Neural progenitor cell (in vitro differentiated cells): ENCODE results near the gene CAPN15. TPM values are rescaled to one million over a fixed set of nuclear protein-coding genes. Genes with fewer than 3 reads are reported as not detected.

Experiments
- DNase-seq: peaks from one replicate; pipeline ENCODE4 v3.0.0-alpha.2; 2016; ENCODE audit warnings: low spot score
- H2AFZ ChIP-seq: fragments of 200-600 bp; sonication (generic); replicated peaks from 2 replicates; pipeline ENCODE4 v1.6.1; 2016; ENCODE audit warnings: antibody characterized with exemption
- H3F3A ChIP-seq: fragments of 200-600 bp; sonication (generic); 2 replicates; pipeline ENCODE4 v1.6.1; 2016; ENCODE audit warnings: antibody characterized with exemption, low read depth
- H3K27ac ChIP-seq: fragments of 200-600 bp; sonication (generic); 2 replicates; pipeline ENCODE4 v1.5.1; 2016; ENCODE audit warnings: mild to moderate bottlenecking
- H3K27me3 ChIP-seq: fragments of 200-600 bp; sonication (generic); 2 replicates; pipeline ENCODE4 v1.6.1; 2016; ENCODE audit warnings: mild to moderate bottlenecking, moderate library complexity
- H3K36me3 ChIP-seq: fragments of 200-600 bp; sonication (generic); 2 replicates; pipeline ENCODE4 v1.5.1; 2016
- H3K4me1 ChIP-seq: fragments of 200-600 bp; sonication (generic); 2 replicates; pipeline ENCODE4 v1.6.1; 2016; ENCODE audit warnings: mixed run types
- H3K4me2 ChIP-seq: fragments of 200-600 bp; sonication (generic); 2 replicates; pipeline ENCODE4 v1.6.1; 2016
- H3K4me3 ChIP-seq: fragments of 200-600 bp; sonication (generic); 2 replicates; pipeline ENCODE4 v1.5.1; 2016
- H3K79me2 ChIP-seq: fragments of 200-600 bp; sonication (generic); 2 replicates; pipeline ENCODE4 v1.6.1; 2016; ENCODE audit warnings: low read depth
- H3K9ac ChIP-seq: fragments of 200-600 bp; sonication (generic); 2 replicates; pipeline ENCODE4 v1.6.1; 2016
- H3K9me3 ChIP-seq: fragments of 200-600 bp; sonication (generic); 2 replicates; pipeline ENCODE4 v1.5.1; 2016; ENCODE audit warnings: low read depth
- H4K20me1 ChIP-seq: fragments of 200-600 bp; sonication (generic); 2 replicates; pipeline ENCODE4 v1.6.1; 2016; ENCODE audit warnings: low read depth
- H3K27ac Mint-ChIP-seq: 3 replicates; pipeline ENCODE4 v1.8.0; 2021; ENCODE audit warnings: mixed read lengths
- H3K27me3 Mint-ChIP-seq: 2 replicates; pipeline ENCODE4 v1.8.0; 2022; ENCODE audit warnings: low read depth, mild to moderate bottlenecking, inconsistent platforms, moderate library complexity, mixed read lengths; ENCODE audit not compliant: insufficient read depth
- H3K36me3 Mint-ChIP-seq: 3 replicates; pipeline ENCODE4 v1.8.0; 2021; ENCODE audit warnings: mixed read lengths
- H3K4me1 Mint-ChIP-seq: 3 replicates; pipeline ENCODE4 v1.8.0; 2021; ENCODE audit warnings: mixed read lengths
- H3K4me3 Mint-ChIP-seq: 3 replicates; pipeline ENCODE4 v1.8.0; 2021; ENCODE audit warnings: mild to moderate bottlenecking, moderate library complexity, mixed read lengths
- H3K9me3 Mint-ChIP-seq: 3 replicates; pipeline ENCODE4 v1.8.0; 2020; ENCODE audit warnings: mixed read lengths
- EZH2 ChIP-seq: fragments of 200-600 bp; sonication (generic); IDR thresholded peaks from 2 replicates; pipeline ENCODE4 v1.6.1; 2017; ENCODE audit warnings: antibody characterized with exemption, mild to moderate bottlenecking, moderate library complexity
- EZH2phosphoT487 ChIP-seq: fragments of 200-600 bp; sonication (generic); IDR thresholded peaks from 2 replicates; pipeline ENCODE4 v1.6.1; 2017; ENCODE audit warnings: antibody characterized with exemption
- total RNA-seq: library from RNA; depleted of rRNA; stranded (reverse); fragments of >200 nt; gene quantifications from 2 replicates; pipeline ENCODE4 v1.2.3, GENCODE V29; 2015; ENCODE audit warnings: low replicate concordance
- TF ChIP-seq, protein P1 (sequence below): fragments of 200-600 bp; sonication (generic); IDR thresholded peaks from 2 replicates; pipeline ENCODE4 v1.5.1; 2017; ENCODE audit warnings: antibody characterized with exemption, mild to moderate bottlenecking

The CAPN15 gene
- total RNA-seq, 1 donor from 2014 or later = 6.8 TPM

DNA sequence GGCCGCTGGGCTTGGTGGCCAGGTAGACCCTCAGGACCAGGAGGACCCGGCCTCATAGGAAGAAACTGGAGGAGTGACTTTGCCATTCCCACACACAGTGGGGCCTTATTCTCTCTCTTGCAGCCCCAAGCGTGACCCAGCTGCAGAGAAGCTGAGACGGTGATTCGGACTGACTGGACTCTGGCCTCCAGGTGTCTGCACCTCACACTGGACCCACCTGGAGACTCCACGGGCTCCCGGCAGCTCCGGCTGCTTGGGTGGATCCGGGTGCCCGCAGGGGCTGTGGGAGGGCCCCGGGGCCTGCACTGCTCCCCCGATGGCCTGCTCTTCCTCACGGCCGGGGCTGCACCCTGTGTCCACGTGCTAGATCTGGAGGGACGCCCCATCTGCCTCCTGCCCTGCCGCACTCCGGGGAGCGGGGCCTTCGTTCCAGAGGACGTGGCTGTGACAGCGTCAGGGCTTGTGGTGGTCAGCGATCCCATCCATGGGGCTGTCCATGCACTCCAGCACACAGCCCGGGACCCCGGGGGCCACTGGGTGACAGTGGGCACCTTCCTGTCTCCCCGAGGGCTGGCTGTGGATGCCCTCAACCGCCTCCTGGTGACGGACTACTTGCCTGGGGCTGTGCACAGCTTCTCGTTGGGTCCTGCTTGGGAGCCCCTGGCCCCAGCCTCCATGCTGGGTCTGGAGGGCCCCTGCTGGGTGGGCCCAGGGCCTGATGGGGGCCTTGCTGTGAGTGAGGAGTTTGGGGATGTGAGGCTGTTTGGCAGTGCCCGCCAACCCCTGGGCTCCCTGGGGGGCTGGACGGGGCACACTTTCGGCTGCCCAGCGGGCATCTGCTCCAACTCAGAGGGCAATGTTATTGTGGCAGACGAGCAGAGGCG, 40.1 kb downstream of the CAPN15 start:
- Mint-ChIP-seq H3K4me3 (peak overlapping the region; percentile 55), H3K27me3 (peaks cover 9% of the 10 kb centered on the region), H3K36me3 (no peaks in the 10 kb centered on the region), H3K9me3 (no peaks in the 10 kb centered on the region), H3K27ac (no peak overlapping the region), H3K4me1 (peaks cover 36% of the 10 kb centered on the region)
- TF ChIP-seq EZH2phosphoT487 = no peak
- no peak for TF ChIP-seq EZH2
- TF ChIP-seq, protein P1, sequence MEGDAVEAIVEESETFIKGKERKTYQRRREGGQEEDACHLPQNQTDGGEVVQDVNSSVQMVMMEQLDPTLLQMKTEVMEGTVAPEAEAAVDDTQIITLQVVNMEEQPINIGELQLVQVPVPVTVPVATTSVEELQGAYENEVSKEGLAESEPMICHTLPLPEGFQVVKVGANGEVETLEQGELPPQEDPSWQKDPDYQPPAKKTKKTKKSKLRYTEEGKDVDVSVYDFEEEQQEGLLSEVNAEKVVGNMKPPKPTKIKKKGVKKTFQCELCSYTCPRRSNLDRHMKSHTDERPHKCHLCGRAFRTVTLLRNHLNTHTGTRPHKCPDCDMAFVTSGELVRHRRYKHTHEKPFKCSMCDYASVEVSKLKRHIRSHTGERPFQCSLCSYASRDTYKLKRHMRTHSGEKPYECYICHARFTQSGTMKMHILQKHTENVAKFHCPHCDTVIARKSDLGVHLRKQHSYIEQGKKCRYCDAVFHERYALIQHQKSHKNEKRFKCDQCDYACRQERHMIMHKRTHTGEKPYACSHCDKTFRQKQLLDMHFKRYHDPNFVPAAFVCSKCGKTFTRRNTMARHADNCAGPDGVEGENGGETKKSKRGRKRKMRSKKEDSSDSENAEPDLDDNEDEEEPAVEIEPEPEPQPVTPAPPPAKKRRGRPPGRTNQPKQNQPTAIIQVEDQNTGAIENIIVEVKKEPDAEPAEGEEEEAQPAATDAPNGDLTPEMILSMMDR = no peak
- H3K4me3 ChIP-seq = no peak overlapping the region
- peaks cover 9% of the 10 kb centered on the region for H3K79me2 ChIP-seq
- peaks cover 13% of the 10 kb centered on the region for H3K4me1 ChIP-seq
- H3K4me2 ChIP-seq = no peak overlapping the region
- no peak overlapping the region for H2AFZ ChIP-seq
- no peak overlapping the region for H3K9ac ChIP-seq
- no peak overlapping the region for H3K27ac ChIP-seq
- H3K9me3 ChIP-seq = no peaks in the 10 kb centered on the region
- H3K27me3 ChIP-seq = peaks cover 15% of the 10 kb centered on the region
- peaks cover 8% of the 10 kb centered on the region for H3F3A ChIP-seq
- no peak for DNase-seq
- H3K36me3 ChIP-seq = no peaks in the 10 kb centered on the region
- H4K20me1 ChIP-seq = peaks cover 14% of the 10 kb centered on the region

DNA sequence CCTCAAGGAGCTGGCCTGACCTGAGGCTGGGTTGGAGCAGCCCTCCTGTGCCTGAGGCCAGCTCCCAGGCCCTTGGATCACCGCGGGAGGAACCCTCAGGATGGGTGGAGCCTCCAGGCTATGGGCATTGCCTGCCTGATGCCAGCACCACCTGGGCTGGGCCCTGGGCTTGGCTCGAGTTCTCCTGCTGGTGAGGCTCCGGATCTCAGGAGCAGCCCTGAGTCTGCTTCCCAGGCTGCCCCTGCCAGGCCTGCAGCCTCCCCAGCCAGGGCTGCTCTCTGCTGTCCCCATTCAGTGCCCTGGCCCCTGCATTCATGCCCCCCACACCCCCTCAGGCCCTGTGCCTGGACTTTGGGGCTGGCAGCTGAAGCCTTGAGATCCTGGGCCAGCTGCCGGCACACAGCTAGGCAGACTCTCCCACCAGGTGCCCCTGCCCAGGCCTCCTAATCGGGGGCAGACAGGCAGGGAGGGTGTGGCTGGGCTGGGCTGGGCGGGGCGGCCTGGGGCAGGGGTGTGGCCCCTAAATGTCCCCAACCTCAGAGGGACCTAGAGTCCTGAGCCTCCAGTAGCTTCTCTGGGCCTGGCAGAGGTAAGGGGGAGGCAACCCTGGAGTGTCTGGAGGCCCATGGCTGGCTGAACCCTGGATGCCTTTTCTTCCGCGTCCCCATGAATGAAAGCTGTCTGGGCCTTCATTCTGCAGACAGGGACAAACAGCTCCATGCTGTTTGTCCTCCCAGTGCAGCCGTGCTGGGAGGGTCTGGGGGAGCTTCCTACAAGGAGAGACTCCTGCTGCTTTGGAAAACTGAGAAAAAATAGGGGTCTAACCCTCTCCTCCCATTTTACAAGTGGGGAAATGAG, 41.1 kb downstream of the CAPN15 start:
- peaks cover 9% of the 10 kb centered on the region for H3K79me2 ChIP-seq
- no peaks in the 10 kb centered on the region for H3K36me3 Mint-ChIP-seq
- peak overlapping the region; percentile 99 for H3K4me3 ChIP-seq
- peaks cover 8% of the 10 kb centered on the region for H3F3A ChIP-seq
- peak overlapping the region; percentile 96 for H3K27ac Mint-ChIP-seq
- H3K9ac ChIP-seq = peak overlapping the region; percentile 66
- H3K27me3 ChIP-seq = peaks cover 5% of the 10 kb centered on the region
- peaks cover 13% of the 10 kb centered on the region for H3K4me1 ChIP-seq
- no peaks in the 10 kb centered on the region for H3K36me3 ChIP-seq
- no peaks in the 10 kb centered on the region for H3K9me3 Mint-ChIP-seq
- DNase-seq = no peak
- H4K20me1 ChIP-seq = peaks cover 14% of the 10 kb centered on the region
- H3K9me3 ChIP-seq = no peaks in the 10 kb centered on the region
- H3K4me1 Mint-ChIP-seq = peaks cover 34% of the 10 kb centered on the region
- H3K27me3 Mint-ChIP-seq = peaks cover 4% of the 10 kb centered on the region
- TF ChIP-seq EZH2 (no peak), EZH2phosphoT487 (no peak)
- no peak overlapping the region for H3K27ac ChIP-seq
- peak overlapping the region; percentile 93 for H3K4me3 Mint-ChIP-seq
- peak overlapping the region; percentile 83 for H3K4me2 ChIP-seq
- no peak overlapping the region for H2AFZ ChIP-seq

DNA sequence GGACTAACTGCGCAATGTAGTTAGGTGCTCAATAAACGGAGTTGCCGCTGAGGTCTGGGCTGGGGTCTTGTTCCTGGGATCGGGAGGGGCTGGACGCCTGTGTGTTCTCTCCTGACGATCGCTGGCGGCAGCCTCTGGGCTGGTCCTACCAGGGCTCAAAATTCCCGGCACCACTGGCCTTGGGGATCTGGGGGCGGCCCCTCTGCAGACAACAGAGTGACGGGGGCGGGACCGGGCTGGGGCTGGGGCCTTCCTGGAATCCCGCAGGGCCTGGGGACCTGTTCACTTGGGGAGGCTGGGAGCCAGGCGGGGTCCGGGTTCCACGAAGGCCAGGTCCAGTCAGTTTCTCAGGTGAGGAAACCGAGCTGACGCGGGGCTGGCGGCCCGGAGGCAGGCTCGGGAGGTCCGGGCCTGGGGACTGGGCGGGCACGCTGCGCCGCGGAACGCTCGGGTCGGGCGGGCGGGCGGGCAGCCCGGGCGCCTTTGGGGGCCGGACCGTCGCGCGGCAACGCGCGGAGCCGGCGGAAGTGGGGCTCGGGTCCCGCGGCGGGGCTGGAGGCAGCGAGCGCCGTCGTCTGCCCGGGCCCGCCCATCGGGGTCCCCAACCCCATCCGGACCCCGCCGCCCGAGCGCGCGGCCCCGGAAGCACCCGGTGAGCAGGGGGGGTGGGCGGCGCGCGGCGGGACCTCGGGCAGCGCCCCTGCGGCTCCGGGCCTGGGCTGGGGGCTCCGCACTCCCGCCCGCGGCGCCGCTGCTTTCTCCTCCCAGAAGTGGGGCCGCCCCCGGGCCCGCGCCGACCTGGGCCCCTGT, 42.1 kb downstream of the CAPN15 start, which contains the start of gene PIGQ:
Gene PIGQ (plus strand): TSS at position 524 of the 810 bp plus-strand sequence. CDS start 4,107 bp downstream, outside the sequence.
- peak within 1 kb of the TSS; percentile 99 for H2AFZ ChIP-seq
- H3K4me3 ChIP-seq = peak within 1 kb of the TSS; percentile 99
- H3K27ac Mint-ChIP-seq = peak within 1 kb of the TSS; percentile 96
- H3K27me3 ChIP-seq = no peaks in the 10 kb centered on the region
- TF ChIP-seq EZH2 (no peak), EZH2phosphoT487 (no peak)
- TF ChIP-seq, protein P1 = no peak
- peak within 1 kb of the TSS; percentile 93 for H3K4me3 Mint-ChIP-seq
- H3K36me3 ChIP-seq = no peaks in the 10 kb centered on the region
- H3F3A ChIP-seq = peaks cover 8% of the 10 kb centered on the region
- H3K9me3 Mint-ChIP-seq = no peaks in the 10 kb centered on the region
- H3K4me1 Mint-ChIP-seq = peaks cover 34% of the 10 kb centered on the region
- no peak within 1 kb of the TSS for H3K27ac ChIP-seq
- peaks cover 4% of the 10 kb centered on the region for H3K27me3 Mint-ChIP-seq
- peaks cover 13% of the 10 kb centered on the region for H3K4me1 ChIP-seq
- H3K4me2 ChIP-seq = peak within 1 kb of the TSS; percentile 91
- peak; percentile 90 for DNase-seq
- peak within 1 kb of the TSS; percentile 94 for H3K9ac ChIP-seq
- H3K36me3 Mint-ChIP-seq = no peaks in the 10 kb centered on the region
- no peaks in the 10 kb centered on the region for H3K9me3 ChIP-seq
- H3K79me2 ChIP-seq = peaks cover 9% of the 10 kb centered on the region
- peaks cover 14% of the 10 kb centered on the region for H4K20me1 ChIP-seq
